SJSA1 (cell line): ENCODE measurements around the gene NUBPL. TPM values are rescaled to one million over a fixed set of nuclear protein-coding genes. Genes with fewer than 3 reads are reported as not detected.
"Not testable (repeated sequence)": the region's sequence is repeated elsewhere in the genome, so short reads cannot be mapped to it uniquely, and the experiment has no call there.

Experiments used
- DNase-seq, 2 experiments: peaks; one replicate each; pipeline ENCODE4 v3.0.0-alpha.2; 2015 to 2020; ENCODE audit warnings: low spot score in 2 of 2, low read depth in 1 of 2
- H3K27ac ChIP-seq: fragments of 250-450 bp; sonication (Bioruptor Pico); 2 replicates; pipeline ENCODE4 v1.5.1; 2020; ENCODE audit warnings: mild to moderate bottlenecking, moderate library complexity
- H3K27me3 ChIP-seq: fragments of 250-450 bp; sonication (Bioruptor Pico); replicated peaks from 2 replicates; pipeline ENCODE4 v1.5.1; 2020; ENCODE audit warnings: mild to moderate bottlenecking, moderate library complexity
- H3K36me3 ChIP-seq: fragments of 250-450 bp; sonication (Bioruptor Pico); 2 replicates; pipeline ENCODE4 v1.5.1; 2020; ENCODE audit warnings: mild to moderate bottlenecking
- H3K4me1 ChIP-seq: fragments of 250-450 bp; sonication (Bioruptor Pico); replicated peaks from 2 replicates; pipeline ENCODE4 v1.6.1; 2021; ENCODE audit warnings: mild to moderate bottlenecking
- H3K4me3 ChIP-seq: fragments of 250-450 bp; sonication (Bioruptor Pico); 2 replicates; pipeline ENCODE4 v1.5.1; 2020; ENCODE audit warnings: mild to moderate bottlenecking
- H3K9me3 ChIP-seq: fragments of 250-450 bp; sonication (Bioruptor Pico); replicated peaks from 2 replicates; pipeline ENCODE4 v1.5.1; 2020; ENCODE audit warnings: mild to moderate bottlenecking
- total RNA-seq: library from RNA; depleted of rRNA; stranded (reverse); fragments of >200 nt; shearing (Covaris generic); gene quantifications from 2 replicates; pipeline ENCODE4 v1.2.3, GENCODE V29; 2014

The NUBPL gene
- total RNA-seq, 1 experiment from 2014 or later, result 9.7 TPM

- DNase-seq, result no peak
- no peaks in the 10 kb centered on the region for H3K9me3 ChIP-seq
- peaks cover 40% of the 10 kb centered on the region for H3K4me1 ChIP-seq
- no peaks in the 10 kb centered on the region for H3K27me3 ChIP-seq
- no peak overlapping the region for H3K4me3 ChIP-seq
- no peaks in the 10 kb centered on the region for H3K36me3 ChIP-seq
- H3K27ac ChIP-seq, result no peak overlapping the region
These were observed 318.6 kb downstream of the NUBPL start for GRCh38 chr14:31879661-31880348.

DNA sequence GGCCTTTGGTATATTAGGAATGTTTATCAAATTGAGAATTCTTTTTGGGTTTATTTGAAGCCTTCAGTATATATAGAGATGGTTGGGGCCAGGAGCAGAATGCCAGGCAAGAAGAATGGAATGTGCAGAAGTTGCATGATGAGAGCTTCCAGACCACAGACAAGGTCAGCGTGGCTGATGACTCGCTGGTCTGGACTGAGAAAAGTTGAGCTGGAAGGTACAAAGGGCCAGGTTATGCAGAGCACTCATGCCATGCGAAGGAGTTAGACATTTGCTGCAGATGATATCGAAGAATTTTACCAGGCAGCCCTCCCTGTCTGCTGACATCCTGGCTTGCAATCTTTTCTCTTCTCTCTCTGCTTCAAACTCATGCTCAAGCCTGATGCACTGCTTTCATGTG lies 319.7 kb downstream of the NUBPL start:
- H3K27ac ChIP-seq, result peak overlapping the region; percentile 65
- H3K4me1 ChIP-seq, result peaks cover 43% of the 10 kb centered on the region

GRCh38 chr14:31881531-31882310 lies 320.5 kb downstream of the NUBPL start:
- DNase-seq, result peak in 1 of 2 experiments; percentile 47
- no peaks in the 10 kb centered on the region for H3K36me3 ChIP-seq
- no peaks in the 10 kb centered on the region for H3K9me3 ChIP-seq
- no peaks in the 10 kb centered on the region for H3K27me3 ChIP-seq
- H3K4me1 ChIP-seq, result peaks cover 43% of the 10 kb centered on the region
- peak overlapping the region; percentile 65 for H3K27ac ChIP-seq
- no peak overlapping the region for H3K4me3 ChIP-seq

More for the DNA sequence above, 319.7 kb downstream of the NUBPL start:
- no peak overlapping the region for H3K4me3 ChIP-seq
- H3K9me3 ChIP-seq, result no peaks in the 10 kb centered on the region
- no peaks in the 10 kb centered on the region for H3K27me3 ChIP-seq
- no peaks in the 10 kb centered on the region for H3K36me3 ChIP-seq
- DNase-seq, result peak; percentile 83 to 88

DNA sequence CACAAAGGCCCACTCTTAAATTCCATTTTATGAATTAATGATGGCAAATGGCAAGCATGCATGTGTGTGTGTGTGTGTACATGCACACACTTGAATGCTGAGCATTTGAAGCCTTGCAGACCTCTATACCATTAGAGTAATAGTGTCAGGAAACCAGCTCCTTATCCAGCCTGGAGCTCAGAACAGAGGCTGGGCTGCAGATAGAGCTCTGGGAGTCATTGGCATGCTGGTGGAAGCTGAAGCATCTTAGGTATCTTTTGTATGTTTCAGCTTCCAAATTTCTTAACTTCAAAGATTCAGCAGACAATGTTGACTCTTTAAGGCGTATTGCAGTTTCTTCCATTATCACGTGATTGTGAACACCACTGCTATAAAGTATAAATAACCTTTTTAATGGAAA lies 323.0 kb downstream of the NUBPL start:
- no peaks in the 10 kb centered on the region for H3K27me3 ChIP-seq
- no peaks in the 10 kb centered on the region for H3K9me3 ChIP-seq
- no peak for DNase-seq
- H3K27ac ChIP-seq, result no peak overlapping the region
- H3K4me3 ChIP-seq, result no peak overlapping the region
- peaks cover 33% of the 10 kb centered on the region for H3K4me1 ChIP-seq
- no peaks in the 10 kb centered on the region for H3K36me3 ChIP-seq

DNA sequence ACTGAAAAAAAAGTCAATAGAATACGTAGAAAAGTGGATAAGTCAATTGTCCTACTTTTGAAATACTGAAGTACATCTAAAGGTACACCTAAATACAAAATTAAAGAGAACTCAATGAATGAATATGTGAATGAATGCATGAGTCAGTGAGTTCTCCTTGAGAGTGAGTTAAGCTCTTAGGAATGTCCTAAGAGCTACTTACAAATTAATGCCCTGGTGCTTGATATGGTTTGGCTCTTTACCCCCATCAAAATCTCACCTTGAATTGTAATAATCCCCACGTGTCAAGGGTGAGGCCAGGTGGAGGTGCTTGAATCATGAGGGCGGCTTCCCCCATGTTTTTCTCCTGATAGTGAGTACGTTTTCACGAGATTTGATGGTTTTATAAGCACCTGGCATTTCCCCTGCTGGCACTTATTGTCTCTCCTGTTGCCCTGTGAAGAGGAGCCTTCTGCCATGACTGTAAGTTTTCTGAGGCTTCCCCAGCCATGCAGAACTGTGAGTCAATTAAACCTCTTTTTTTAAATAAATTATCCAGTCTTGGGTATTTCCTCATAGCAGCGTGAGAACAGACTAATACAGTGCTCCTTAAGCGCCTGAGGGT lies 323.7 kb downstream of the NUBPL start:
- H3K9me3 ChIP-seq, result no peaks in the 10 kb centered on the region
- H3K4me1 ChIP-seq, result peaks cover 33% of the 10 kb centered on the region
- no peak overlapping the region for H3K4me3 ChIP-seq
- no peaks in the 10 kb centered on the region for H3K27me3 ChIP-seq
- DNase-seq, result peak in 1 of 2 experiments; percentile 16
- H3K36me3 ChIP-seq, result no peaks in the 10 kb centered on the region
- no peak overlapping the region for H3K27ac ChIP-seq

DNA sequence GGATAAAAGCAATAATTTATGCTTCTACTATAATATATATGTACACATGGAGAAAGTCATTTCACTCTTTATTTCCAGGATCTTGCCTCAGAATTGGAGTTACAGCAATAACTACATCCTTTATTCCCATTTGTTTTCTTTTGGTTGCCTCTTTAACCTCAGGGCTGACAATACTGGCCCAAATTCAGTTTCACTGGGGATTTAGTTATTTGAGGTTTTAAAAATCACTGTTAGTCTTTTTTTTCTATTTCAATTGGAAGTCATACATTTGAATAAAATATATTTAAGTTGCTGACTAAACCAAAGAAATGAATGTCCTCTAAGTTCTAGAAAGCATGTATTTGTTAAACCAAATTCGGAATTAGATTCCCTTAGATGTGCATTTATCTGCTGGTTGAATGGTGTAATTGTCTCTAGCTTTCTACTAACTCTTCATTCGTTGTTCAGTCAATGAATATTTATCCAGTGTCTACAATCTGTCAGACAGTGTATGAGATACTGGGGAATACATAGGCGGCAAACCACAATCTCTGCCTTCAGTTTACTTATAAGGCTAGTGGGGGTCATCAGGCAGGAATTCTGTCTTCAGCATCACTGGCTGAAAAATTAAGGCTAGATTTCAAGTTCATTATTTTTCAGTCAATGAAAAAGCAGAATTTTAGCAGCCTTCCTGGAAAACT lies 325.1 kb downstream of the NUBPL start:
- H3K27me3 ChIP-seq, result no peaks in the 10 kb centered on the region
- H3K4me3 ChIP-seq, result no peak overlapping the region

GRCh38 chr14:31887929-31888580 lies 326.9 kb downstream of the NUBPL start:
- Histone ChIP-seq H3K4me3 (no peak overlapping the region), H3K9me3 (no peaks in the 10 kb centered on the region), H3K27ac (no peak overlapping the region), H3K4me1 (peaks cover 10% of the 10 kb centered on the region; the same call in 1 of the 2 replicates), H3K36me3 (no peaks in the 10 kb centered on the region), H3K27me3 (no peaks in the 10 kb centered on the region)
- DNase-seq, result no peak

More for the DNA sequence above, 325.1 kb downstream of the NUBPL start:
- Histone ChIP-seq H3K36me3 (no peaks in the 10 kb centered on the region), H3K27ac (no peak overlapping the region), H3K9me3 (no peaks in the 10 kb centered on the region), H3K4me1 (peaks cover 23% of the 10 kb centered on the region)
- no peak for DNase-seq

DNA sequence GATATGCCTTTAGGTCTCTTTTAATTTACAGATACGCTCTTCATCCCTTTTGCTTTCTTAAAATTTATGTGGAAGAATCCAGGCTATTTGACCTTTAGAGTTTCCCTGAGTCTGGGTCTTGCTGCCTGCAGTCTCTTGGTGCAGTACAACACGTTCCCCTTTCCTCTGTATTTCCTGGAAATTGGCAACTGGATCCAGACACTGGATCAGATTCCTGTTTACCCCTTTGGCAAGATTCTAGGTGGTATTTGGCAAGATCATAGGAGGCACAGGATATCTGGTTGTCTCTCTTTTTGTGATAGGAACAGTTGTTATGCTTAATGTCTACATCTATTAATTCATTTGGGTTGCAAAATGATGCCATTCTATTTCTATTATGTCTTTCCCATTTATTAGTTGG lies 328.1 kb downstream of the NUBPL start:
- no peak overlapping the region for H3K4me3 ChIP-seq
- H3K4me1 ChIP-seq, result peaks cover 8% of the 10 kb centered on the region; the same call in 1 of the 2 replicates
- no peak overlapping the region for H3K27ac ChIP-seq
- no peaks in the 10 kb centered on the region for H3K36me3 ChIP-seq
- no peaks in the 10 kb centered on the region for H3K9me3 ChIP-seq
- H3K27me3 ChIP-seq, result no peaks in the 10 kb centered on the region
- DNase-seq, result no peak

- H3K36me3 ChIP-seq, H3K9me3 ChIP-seq, DNase-seq, H3K4me3 ChIP-seq, H3K4me1 ChIP-seq, H3K27me3 ChIP-seq, H3K27ac ChIP-seq: not testable (repeated sequence)
These were observed 329.0 kb downstream of the NUBPL start for GRCh38 chr14:31890202-31890601.

GRCh38 chr14:31893221-31893757 lies 332.1 kb downstream of the NUBPL start:
- Histone ChIP-seq H3K36me3 (no peaks in the 10 kb centered on the region), H3K27me3 (no peaks in the 10 kb centered on the region), H3K4me1 (peaks cover 14% of the 10 kb centered on the region), H3K9me3 (no peaks in the 10 kb centered on the region), H3K27ac (no peak overlapping the region), H3K4me3 (no peak overlapping the region)
- DNase-seq, result no peak

DNA sequence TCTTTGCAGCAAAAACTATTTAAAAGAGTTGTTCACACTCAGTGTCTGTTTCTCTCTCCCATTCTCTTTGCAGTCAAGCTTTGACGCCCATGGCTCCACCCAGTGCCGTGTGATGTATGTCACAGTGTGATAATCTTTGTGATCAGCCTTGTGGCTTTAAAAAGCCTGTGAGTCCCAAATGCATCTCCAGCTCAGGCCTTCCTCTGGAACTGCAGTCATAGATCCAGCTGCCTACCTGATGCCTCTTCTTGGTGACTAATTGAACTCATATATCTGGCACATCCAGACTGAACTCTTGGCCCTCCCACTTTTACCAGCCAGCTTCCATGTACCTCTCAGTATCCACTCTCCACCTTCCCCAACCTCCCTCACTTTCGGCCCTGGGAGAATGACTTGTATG lies 333.1 kb downstream of the NUBPL start:
- H3K4me3 ChIP-seq, result no peak overlapping the region
- no peaks in the 10 kb centered on the region for H3K9me3 ChIP-seq
- DNase-seq, result no peak
- H3K27ac ChIP-seq, result no peak overlapping the region
- H3K27me3 ChIP-seq, result no peaks in the 10 kb centered on the region
- no peaks in the 10 kb centered on the region for H3K36me3 ChIP-seq
- H3K4me1 ChIP-seq, result peaks cover 14% of the 10 kb centered on the region

GRCh38 chr14:31895206-31895605 lies 334.0 kb downstream of the NUBPL start:
- Histone ChIP-seq H3K27ac (no peak overlapping the region), H3K4me3 (no peak overlapping the region), H3K9me3 (no peaks in the 10 kb centered on the region), H3K36me3 (no peaks in the 10 kb centered on the region), H3K27me3 (no peaks in the 10 kb centered on the region), H3K4me1 (peaks cover 14% of the 10 kb centered on the region)
- DNase-seq, result peak in 1 of 2 experiments; percentile 37

GRCh38 chr14:31895646-31896045 lies 334.4 kb downstream of the NUBPL start:
- Histone ChIP-seq H3K4me3 (no peak overlapping the region), H3K36me3 (no peaks in the 10 kb centered on the region), H3K9me3 (no peaks in the 10 kb centered on the region), H3K4me1 (peaks cover 14% of the 10 kb centered on the region), H3K27ac (no peak overlapping the region), H3K27me3 (no peaks in the 10 kb centered on the region)
- no peak for DNase-seq
